ENCODE measurements around the gene CSTA. TPM values are rescaled to one million over a fixed set of nuclear protein-coding genes. Genes with fewer than 3 reads are reported as not detected.

Gene CSTA
- total RNA-seq, 2 experiments from 2014 or later: not detected

DNA sequence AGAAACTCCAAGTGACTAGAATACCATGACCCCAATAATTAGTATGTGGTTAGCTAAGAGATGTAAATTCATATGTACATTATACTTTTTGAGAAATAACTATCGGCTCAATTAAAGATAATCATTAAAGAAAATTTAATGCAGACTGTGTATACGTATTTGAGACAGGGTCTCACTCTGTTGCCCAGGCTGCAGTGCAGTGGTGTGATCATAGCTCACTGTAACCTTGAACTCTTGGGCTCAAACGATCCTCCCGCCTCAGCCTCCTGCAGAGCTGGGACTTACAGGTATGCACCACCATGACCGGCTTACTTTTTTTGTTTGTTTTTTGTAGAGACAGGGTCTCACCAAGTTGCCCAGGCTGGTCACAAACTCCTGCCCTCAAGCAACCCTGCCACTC, 8.7 kb upstream of the CSTA start:
- CTCF ChIA-PET: no interaction called here

DNA sequence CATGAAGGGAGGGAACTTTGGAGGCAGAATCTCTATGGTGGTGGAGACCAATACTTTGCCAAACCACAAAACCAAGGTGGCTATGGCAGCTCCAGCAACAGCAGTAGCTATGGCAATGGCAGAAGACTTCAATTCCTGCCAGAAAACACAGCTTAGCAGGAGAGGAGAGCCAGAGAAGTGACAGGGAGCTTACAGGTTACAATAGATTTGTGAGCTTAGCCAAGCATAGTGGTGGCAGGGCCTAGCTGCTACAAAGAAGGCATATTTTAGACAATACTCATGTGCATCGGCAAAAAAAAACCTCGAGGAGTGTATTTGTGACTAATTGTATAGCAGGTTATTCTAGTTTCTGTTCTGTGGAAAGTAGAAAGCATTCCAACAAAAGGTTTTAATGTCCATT, 6.4 kb upstream of the CSTA start:
- CTCF ChIA-PET: interaction anchor here (0.7 kb wide), 1 partner anchor 772 kb away, joined by 3 read pairs; no protein-coding TSS in a partner anchor
- POLR2A ChIA-PET: no interaction called here

More for the DNA sequence above, 8.7 kb upstream of the CSTA start:
- POLR2A ChIA-PET: no interaction called here

DNA sequence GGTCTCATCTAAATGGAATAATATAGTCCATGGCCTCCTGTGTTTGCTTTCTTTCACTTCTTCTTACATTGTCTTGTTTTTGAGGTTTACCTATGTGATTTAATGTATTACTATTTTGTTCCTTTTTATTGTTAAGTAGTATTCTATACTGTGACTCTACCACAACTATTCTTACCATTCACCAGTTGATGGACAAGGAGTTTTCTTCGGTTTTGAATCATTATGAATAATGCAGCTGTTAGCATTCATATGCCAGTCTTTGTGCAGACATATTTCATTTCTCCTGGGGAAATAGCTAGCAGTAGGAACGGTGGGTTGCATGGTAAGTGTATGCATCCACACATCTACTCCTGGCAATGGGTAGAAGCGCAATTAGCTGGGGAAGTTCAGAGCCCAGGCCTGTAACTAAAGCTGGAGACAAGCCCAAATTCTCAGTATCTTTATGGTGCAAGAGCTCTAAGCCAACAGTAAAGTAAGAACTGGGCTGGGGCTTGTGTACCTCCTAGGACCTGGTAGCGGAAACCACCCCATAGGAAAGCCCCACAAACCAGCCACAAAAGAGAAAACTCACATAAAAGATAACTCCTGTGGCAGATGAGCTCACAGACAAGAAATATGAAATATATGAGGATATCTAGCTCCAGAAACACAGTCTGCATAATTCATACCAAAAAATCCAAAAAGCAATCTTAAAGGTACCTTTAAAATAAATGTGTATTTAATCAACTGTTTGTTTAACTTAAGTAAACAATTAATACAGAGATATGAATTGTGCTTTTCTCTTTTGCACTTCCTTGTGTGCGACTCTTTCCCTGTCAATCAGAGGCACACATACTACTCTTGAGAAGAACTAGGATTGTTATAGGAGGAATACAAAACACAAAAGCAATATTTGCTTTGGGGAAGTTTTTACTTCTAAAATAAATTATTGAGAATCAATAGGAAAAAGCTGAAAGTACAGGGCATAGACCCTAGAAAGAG, 2.7 kb upstream of the CSTA start:
- CTCF ChIA-PET: no interaction called here
- POLR2A ChIA-PET: no interaction called here

DNA sequence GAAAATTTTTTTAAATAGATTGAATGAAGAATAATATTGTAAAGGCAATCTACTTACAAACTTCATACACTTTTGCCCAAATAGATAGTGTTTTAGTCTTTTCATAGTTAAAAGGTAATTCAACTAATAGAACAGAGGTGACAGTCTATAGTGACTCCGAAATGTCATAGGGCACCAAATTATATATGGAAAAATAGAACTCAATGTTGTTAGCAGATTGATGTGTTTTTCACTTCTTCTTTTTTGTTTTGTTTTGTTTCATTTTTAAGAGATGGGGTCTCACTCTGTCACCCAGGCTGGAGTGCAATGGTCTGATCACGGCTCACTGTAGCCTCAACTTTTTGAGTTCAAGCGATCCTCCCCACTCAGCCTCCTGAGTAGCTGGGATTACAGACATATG, 721 bp downstream of the CSTA start:
- CTCF ChIA-PET: no interaction called here

DNA sequence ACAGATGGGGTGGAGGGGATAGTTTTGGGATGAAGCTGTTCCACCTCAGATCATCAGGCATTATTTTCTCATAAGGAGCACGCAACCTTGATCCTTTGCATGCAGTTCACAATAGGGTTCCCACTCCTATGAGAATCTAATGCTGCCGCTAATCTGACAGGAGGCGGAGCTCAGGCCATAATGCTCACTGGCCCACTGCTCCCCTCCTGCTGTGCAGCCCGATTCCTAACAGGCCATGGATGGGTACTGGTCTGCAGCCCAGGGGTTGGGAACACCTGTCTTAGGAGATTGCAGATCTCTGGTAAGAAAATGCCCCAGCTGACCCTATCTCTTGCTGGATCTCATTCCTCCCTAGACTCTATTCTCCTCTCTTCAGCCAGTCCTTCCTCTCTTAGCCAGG, 6.8 kb downstream of the CSTA start:
- ChIA-PET POLR2A (no interaction called here), CTCF (no interaction called here)

More for the DNA sequence above, 721 bp downstream of the CSTA start:
- POLR2A ChIA-PET: no interaction called here

GRCh38 chr3:122332551-122332950, 7.5 kb downstream of the CSTA start:
- ChIA-PET POLR2A (no interaction called here), CTCF (no interaction called here)

DNA sequence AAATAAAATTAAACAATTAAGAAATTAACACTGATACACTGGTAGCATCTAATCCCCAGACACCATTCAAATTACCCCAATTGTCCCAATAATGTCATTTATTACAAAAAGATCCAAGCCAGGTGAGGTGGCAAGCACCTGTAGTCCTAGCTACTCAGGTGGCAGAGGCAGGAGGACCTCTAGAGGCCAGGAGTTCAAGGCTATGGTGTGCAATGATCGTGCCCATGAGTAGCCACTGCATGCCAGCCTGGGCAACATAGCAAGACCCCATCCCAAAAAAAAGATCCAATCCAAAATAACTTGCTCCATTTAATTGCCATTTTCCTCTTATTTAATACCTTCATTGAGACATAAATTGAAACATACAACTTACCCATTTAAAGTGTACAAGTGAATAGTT, 17.8 kb downstream of the CSTA start:
- ChIA-PET CTCF (no interaction called here), POLR2A (no interaction called here)

DNA sequence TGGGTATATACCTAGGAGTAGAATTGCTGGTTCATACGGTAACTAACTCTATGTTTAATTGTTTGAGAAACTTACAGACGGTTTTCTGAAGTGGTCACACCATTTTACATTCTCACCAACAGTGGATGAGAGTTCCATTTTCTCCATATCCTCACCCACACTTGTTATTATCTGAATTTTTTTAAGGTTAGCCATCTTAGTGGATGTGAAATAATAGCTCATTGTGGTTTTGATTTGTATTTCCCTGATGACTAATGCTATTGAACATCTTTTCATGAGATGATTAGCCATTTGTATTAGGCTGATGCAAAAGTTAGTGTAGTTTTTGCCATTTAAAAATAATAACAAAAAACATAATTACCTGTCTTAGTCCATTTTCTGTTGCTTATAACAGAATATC, 18.6 kb downstream of the CSTA start:
- ChIA-PET POLR2A (no interaction called here), CTCF (no interaction called here)

DNA sequence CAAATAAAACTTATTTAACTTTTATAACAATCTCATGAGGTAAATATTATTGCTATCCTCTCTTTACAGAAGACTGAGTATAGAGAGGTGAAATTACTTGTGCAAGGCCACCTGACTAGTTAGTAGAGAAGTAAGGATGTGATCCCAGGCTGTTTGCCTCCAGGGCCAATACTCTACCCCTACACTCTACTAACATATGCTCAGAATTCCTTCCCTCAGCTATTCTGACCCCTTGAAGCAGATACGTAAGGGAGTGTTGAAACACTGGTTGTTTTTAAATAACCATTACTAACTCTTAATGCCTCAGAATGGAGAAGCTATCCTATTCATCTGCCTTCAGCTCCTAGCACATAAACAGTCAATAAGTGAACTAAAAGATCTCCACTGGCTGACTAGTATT, 24.1 kb downstream of the CSTA start:
- ChIA-PET CTCF (interaction anchor here (1.1 kb wide), 1 partner anchor 11 kb away, joined by 3 read pairs; no protein-coding TSS in a partner anchor), POLR2A (interaction anchor here (0.7 kb wide), 1 partner anchor 335 kb away, joined by 5 read pairs; no protein-coding TSS in a partner anchor)

GRCh38 chr3:122350814-122351418, 25.9 kb downstream of the CSTA start:
- ChIA-PET CTCF (interaction anchor here (0.7 to 1.4 kb wide), 3 partner anchors 18 to 51 kb away, joined by 3 to 4 read pairs (median 3); partner anchors contain the start of gene FAM162A), POLR2A (no interaction called here)

DNA sequence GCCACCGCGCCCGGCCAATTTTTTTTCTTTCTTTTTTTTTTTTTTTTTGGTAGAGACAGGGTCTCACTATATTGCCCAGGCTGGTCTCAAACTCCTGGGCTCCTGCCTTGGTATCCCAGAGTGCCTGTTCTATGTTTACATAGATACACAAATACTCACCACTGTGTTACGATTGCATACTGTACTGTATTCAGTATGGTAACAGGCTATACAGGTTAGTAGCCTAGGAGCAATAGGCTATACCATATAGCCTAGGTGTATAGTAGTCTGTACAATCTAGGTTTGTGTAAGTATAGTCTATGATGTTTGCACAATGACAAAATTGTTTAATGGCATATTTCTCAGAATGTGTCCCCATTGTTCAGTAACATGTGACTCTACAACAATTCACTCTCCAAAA, 26.6 kb downstream of the CSTA start:
- ChIA-PET CTCF (no interaction called here), POLR2A (no interaction called here)

DNA sequence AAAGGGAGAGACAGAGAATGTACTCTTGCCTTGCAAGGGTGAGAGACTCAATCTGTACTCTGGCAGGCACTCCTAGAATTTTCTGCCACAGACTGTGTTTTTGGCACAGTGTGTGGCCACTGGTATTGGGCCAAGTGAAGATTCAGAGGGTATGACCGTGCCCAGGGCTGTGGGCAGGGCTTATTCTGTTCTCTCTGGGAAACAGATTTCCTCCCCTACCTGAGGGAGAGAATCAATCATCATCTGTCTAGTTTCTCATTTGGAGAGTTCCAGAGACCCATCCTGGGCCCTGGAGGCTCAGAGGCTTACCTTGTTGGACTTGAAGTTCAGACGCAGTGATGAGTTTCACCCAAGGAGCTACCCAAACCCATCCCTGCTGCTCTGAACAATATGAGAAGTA, 28.2 kb downstream of the CSTA start:
- POLR2A ChIA-PET: no interaction called here

DNA sequence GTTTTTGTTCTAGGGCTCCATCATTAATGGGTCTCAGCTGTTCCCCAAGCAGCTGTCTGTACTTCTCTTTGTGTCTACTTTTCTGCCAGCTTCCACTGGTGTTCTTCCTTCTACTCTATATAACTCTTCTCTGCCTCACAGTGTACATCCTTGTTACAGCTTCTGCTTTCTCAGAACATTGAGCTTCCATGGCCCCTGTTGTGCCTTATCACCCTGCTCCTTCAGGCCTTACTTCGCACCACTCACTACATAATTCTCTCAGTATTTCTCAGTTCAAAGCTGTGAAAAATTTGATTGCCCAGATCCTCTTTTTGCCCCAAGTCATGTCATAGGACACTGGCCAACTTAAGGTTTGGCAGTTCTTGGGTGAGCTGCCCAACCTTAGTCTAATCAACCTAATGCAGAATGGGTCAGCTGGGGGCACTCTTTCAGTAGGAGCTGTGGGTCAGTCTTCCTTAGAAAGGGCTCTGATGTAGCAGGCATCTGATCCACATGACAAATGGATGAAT, 28.9 kb downstream of the CSTA start:
- POLR2A ChIA-PET: no interaction called here
- CTCF ChIA-PET: no interaction called here

More for the DNA sequence above, 28.2 kb downstream of the CSTA start:
- CTCF ChIA-PET: no interaction called here

- ChIA-PET CTCF (no interaction called here), POLR2A (no interaction called here)
These were observed 30.6 kb downstream of the CSTA start for GRCh38 chr3:122355612-122356011.

GRCh38 chr3:122356402-122356801, 31.4 kb downstream of the CSTA start:
- CTCF ChIA-PET: no interaction called here
- POLR2A ChIA-PET: no interaction called here

DNA sequence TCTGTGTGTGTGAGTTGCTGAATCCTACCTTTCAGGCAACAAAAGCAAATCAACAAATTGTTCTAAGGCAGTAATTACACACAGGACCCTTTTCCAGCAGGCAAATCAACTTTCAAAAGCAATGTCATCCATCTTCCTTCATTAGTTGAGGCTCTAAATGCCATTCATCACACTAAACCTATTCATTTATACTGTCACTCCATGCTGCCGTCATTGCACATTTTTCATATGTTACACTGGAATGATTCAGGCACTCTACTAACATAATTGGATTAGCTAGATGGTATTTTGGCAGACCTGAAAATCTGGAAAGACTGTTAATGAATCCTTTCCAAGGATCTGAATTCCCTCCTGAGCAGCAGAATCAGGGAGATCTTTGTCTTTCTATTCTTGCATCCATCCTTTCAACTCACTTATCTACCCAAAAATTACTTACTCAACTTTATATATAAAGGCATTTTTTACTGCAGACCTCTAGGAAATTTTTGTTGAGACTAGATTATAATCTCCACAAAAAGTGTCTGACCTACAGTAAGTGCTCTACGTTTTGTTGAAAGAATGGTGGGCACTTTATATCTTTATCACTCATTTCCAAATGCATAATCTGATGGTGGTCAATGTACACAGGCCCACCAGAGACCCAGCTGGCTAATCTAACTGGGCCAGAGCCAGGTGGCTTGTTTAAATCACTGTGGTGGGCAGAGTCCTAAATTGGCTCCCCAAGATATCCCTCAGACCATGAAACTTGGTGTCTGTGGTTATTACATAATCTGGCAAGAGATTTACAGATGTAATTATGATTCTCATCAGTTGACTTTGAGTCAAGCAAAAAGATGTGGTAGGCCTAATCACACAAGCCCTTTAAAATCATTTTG, 33.0 kb downstream of the CSTA start:
- ChIA-PET CTCF (no interaction called here), POLR2A (interaction anchor here (0.6 kb wide), 1 partner anchor 256 kb away, joined by 7 read pairs; no protein-coding TSS in a partner anchor)

DNA sequence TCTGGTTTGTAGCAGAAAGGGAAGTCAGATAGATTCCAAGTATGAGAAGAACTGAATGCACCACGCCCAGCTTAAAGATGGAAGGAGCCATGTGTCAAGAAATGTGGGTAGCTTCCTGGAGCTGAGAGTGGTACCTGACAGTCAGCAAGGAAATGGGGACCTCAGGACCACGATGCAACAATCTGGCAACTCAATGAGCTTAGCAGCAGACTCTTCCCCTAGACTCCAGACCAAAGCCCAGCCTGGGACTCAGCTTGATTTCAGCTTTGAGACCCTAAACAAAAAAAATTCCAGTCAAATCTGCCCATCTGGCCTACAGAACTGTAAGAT, 33.6 kb downstream of the CSTA start:
- ChIA-PET POLR2A (interaction anchor here (0.6 kb wide), 1 partner anchor 257 kb away, joined by 7 read pairs; no protein-coding TSS in a partner anchor), CTCF (no interaction called here)

GRCh38 chr3:122362026-122362425, 37.0 kb downstream of the CSTA start:
- ChIA-PET CTCF (interaction anchor here (0.5 to 0.6 kb wide), 2 partner anchors 34 to 848 kb away, joined by 3 to 4 read pairs; no protein-coding TSS in a partner anchor), POLR2A (no interaction called here)

- POLR2A ChIA-PET: no interaction called here
- CTCF ChIA-PET: interaction anchor here (1.9 kb wide), 1 partner anchor 19 kb away, joined by 8 read pairs; the partner anchor contains the start of gene FAM162A
These were observed 39.4 kb downstream of the CSTA start for GRCh38 chr3:122364490-122364889.

DNA sequence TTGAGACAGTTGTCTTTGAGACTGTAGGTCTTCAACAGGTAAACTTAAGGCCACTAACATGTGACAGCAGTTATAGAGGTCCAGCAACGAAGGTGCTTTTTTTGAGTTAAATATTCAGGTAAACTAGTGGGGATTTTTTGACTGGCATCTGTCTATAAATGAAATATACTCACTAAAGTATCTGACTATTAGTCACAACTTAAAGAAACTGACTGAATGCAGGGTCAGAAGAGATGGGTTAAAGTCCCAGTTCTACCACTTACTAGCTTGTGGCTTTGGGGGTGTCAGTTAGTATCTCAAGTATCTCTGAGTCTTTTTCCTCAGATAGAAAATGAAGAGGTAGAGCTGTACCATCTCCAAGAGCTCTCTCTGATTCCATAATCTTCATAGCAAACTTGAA, 40.0 kb downstream of the CSTA start:
- CTCF ChIA-PET: interaction anchor here (1.9 kb wide), 1 partner anchor 19 kb away, joined by 8 read pairs; the partner anchor contains the start of gene FAM162A
- POLR2A ChIA-PET: no interaction called here
